GM19452 (cell line): ENCODE results near the gene NTM.

Experiments used
- ATAC-seq: cut with Tn5 transposase; IDR thresholded peaks from one replicate; pipeline ENCODE4 v1.9.1; 2021; ENCODE audit not compliant: unreplicated experiment

NTM gene

GRCh38 chr11:131932584-131933325 is 562.3 kb downstream of the NTM start:
- no peak for ATAC-seq

- no peak for ATAC-seq
These were observed 563.6 kb downstream of the NTM start for GRCh38 chr11:131934006-131934405.

DNA sequence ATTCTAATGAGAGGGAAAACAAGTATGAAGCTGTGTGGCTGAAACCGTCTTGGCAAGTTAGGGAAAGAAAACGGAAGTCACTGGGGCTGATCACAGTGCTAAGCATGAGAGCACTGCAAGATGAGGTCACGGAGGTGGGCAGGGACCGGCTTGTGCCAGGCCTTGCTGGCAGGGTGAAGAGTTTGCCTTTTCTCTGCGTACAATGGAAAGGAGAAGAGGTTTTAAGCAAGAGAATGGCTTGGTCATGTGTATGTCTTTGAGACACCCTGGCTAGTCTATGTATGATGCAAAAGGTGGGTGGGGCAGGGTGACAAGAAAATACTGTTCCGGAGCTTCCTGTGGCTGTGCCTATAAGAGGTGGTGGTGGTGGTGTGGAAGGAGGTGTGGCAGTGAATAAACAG is 567.9 kb downstream of the NTM start:
- no peak for ATAC-seq

GRCh38 chr11:131940126-131940525 is 569.7 kb downstream of the NTM start:
- ATAC-seq, result no peak

DNA sequence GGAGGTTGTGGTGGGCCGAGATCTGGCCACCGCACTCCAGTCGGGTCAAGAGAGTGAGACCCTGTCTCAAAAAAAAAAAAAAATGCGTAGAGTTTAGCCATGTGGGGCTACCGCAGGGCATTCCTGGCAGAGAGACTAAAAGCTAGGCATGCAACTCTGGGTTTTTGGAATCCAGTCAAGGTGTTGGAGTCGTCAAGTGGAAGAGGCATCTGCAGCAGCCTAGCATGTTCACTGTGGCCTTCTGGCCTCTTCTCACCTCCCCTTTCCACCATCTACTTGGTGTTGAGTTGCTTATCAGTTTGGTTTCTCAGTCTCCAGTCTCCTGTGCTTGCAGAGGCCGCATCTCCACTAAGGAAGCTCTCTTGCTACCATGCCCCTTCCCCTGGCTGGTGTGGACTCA is 572.5 kb downstream of the NTM start:
- no peak for ATAC-seq

DNA sequence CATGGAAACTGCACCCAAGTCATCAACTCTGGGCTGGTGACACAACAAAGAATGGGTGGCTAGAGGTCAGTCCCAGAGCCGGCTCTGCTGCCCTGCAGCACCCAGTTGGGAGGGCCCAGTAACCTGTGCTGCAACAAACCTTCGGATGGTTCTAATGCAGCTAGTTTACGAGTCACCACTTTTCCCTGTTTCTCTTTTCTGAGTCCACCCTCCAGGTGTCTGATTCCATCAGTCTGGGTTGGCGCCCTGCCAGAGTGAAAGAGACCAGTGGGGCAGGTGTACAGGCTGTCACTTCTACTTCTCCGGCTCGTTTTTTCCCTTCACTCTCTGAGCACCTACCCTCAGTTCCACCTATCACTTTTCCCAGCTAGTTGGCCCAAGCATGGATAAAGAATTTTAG is 572.9 kb downstream of the NTM start:
- no peak for ATAC-seq

DNA sequence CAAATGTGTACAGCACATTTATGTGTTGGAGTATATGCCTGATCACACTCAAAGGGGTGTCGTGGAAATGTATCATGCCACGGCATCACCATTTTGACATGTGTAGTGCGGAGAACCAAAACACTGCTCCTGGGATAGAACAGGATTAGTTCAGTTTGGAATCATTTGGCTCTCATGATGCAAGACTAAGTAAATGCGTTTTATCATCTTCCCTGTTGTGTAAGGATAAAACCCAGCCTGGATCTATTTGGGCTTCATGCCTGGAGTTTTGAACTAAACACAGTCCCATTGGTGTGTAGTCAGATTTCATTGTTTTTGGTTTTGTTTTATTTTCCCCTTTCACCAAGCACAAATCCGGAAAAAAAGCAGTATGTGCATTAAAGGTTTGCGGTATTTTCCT is 574.3 kb downstream of the NTM start:
- ATAC-seq, result no peak

DNA sequence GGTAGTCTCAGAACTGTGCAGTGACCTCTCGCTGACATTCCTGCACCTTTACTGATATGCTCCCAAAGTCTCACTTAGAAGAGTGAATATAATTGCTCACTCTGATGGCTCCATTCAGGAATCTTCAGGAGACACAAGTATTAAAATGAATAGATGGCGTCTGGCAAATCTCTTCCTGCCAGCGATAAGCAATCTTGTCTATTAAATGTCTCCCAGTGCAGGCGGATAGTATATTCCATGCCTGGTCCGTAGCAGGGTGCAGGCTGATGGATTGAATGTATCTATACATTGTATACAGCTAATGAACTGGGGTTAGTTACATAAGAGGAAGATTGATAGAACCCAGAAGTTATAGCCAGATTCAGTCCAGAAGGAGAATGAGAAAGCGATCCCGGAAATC is 575.3 kb downstream of the NTM start:
- ATAC-seq, result no peak

- ATAC-seq, result no peak
These were observed 577.1 kb downstream of the NTM start for GRCh38 chr11:131947511-131947910.

GRCh38 chr11:131951121-131951520 is 580.7 kb downstream of the NTM start:
- no peak for ATAC-seq

GRCh38 chr11:131954146-131954545 is 583.7 kb downstream of the NTM start:
- no peak for ATAC-seq

GRCh38 chr11:131955904-131956303 is 585.5 kb downstream of the NTM start:
- ATAC-seq, result no peak

- ATAC-seq, result no peak
These were observed 586.8 kb downstream of the NTM start for GRCh38 chr11:131957201-131957600.

- ATAC-seq, result no peak
These were observed 587.5 kb downstream of the NTM start for GRCh38 chr11:131957875-131958274.

GRCh38 chr11:131962818-131963217 is 592.4 kb downstream of the NTM start:
- no peak for ATAC-seq

DNA sequence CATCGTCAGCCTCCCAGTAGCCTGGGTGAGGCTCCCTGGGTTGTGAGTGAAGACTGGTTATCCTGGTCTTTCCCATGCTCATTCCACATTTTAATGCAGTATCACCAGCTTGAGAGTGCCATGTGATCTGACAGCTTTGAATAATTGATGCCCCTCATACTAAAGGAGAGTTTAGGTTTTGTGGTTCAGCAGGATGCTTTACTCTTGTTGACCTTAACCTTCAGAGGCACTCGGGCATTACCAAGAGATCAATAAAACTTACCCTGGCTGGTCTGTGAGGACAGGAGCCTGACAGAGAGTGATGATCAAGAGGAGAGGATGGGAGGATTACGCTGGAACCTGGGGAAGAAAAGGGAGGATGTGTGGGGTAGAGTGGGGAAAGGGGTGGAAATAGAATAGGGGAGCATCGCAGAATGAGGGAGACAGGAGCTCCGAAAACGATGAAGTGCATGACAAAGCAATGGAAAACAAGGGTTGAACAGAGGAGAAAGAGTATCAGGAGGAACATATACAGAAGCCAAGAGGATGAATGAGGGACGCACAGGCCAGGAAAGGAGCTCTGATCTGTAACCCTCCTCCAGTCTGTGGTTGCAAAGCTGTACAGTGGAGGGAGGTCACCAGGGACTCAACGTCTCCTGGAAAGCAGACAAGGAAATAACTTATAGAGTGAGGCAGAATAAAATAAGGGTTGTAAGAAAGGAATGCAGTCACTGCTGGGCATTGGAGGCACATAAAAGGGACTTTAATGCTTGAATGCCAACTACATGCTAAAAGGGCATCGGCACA is 594.5 kb downstream of the NTM start:
- no peak for ATAC-seq

GRCh38 chr11:131965504-131965903 is 595.1 kb downstream of the NTM start:
- no peak for ATAC-seq

DNA sequence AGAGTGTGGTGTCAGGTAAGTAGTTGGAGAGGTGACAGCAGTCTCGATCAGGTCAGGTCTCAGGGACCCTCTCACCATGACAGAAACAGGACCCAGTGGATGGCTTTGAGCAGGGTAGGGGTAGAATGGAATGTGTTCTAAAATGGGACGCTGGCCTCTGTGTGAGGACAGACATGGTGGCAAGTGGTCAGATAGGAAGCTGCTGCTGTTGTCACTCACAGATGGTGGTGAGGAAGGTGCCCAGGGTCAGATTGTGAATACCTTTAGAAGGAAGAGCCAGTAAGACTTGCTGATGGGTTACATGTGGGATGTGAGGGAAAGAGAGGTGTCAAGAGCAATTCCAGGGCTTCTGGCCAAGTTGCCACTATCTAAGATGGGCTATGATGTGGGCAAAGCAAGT is 596.3 kb downstream of the NTM start:
- no peak for ATAC-seq

DNA sequence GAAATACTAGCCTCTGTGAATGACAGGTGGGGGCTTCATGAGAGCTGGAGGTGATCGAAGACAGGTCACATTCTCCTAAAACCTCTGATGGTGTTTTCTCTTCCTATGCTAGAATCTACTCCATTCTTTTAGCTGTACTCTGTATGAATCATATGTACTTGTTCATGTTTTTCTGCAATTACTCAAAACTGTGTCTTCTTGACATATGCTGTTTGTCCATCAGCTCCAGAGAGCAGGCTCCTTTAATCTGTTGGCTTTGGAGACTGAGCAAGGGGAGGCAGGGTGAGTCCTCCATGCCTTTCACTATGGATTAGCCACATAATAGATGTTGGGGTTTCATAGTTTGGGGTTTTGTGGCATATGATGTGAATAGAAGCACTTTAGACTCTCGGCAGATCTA is 598.8 kb downstream of the NTM start:
- no peak for ATAC-seq

- ATAC-seq, result no peak
These were observed 602.6 kb downstream of the NTM start for GRCh38 chr11:131973061-131973460.

- no peak for ATAC-seq
These were observed 605.2 kb downstream of the NTM start for GRCh38 chr11:131975619-131976018.

DNA sequence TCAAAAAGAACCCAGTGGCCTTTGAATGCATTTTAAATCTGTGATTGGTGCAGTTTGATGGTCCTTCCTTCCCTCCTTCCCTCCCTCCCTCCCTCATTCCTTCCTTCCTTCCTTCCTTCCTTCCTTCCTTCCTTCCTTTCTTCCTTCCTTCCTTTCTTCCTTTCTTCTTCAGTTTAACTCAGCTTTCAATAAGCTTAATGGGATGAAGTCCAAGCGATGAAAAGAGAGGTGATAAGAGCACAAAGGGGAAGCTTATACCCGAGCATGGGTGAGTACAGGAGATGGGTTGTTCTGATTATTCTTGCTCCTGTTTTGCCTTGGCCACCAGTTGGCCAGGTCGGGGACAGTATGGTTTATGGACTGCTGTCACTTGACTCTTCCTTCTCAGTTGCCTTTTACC is 605.6 kb downstream of the NTM start:
- no peak for ATAC-seq

GRCh38 chr11:131977231-131977630 is 606.8 kb downstream of the NTM start:
- ATAC-seq, result no peak
